MM.1S (cell line): Measurements from ENCODE around the gene SAMD14.

ENCODE experiments used
- CTCF ChIP-seq: fragments of 300-600 bp; sonication (generic); IDR thresholded peaks from 2 replicates; pipeline ENCODE4 v1.5.1; 2016; ENCODE audit warnings: antibody characterized with exemption, low read length, mixed read lengths
- EZH2 ChIP-seq: fragments of 300-600 bp; sonication (generic); optimal IDR thresholded peaks from 2 replicates; pipeline ENCODE3; 2017; ENCODE audit warnings: low read depth, mild to moderate bottlenecking, antibody characterized with exemption, low read length, mixed read lengths
- EZH2phosphoT487 ChIP-seq: fragments of 300-600 bp; sonication (generic); IDR thresholded peaks from 2 replicates; pipeline ENCODE4 v1.6.1; 2018; ENCODE audit warnings: antibody characterized with exemption, low read length

- TF ChIP-seq CTCF (no peak), EZH2 (no peak), EZH2phosphoT487 (no peak)
Measured at GRCh38 chr17:50120475-50121253, 9.3 kb downstream of the SAMD14 start.
